ENCODE results near the gene PLA2G2E.
"Not testable (repeated sequence)": the region's sequence is repeated elsewhere in the genome, so short reads cannot be mapped to it uniquely, and the experiment has no call there.

PLA2G2E gene, protein sequence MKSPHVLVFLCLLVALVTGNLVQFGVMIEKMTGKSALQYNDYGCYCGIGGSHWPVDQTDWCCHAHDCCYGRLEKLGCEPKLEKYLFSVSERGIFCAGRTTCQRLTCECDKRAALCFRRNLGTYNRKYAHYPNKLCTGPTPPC

GRCh38 chr1:19923137-19923952, at the start of gene PLA2G2E:
PLA2G2E (minus strand) TSS chr1:19923617; CDS start chr1:19923559, 58 bp downstream.
- no peak for DNase-seq

- DNase-seq = no peak
Measured at GRCh38 chr1:19971664-19972063, 48.2 kb upstream of the PLA2G2E start.

- DNase-seq = no peak
Measured at GRCh38 chr1:19969898-19970660, 46.7 kb upstream of the PLA2G2E start.

DNA sequence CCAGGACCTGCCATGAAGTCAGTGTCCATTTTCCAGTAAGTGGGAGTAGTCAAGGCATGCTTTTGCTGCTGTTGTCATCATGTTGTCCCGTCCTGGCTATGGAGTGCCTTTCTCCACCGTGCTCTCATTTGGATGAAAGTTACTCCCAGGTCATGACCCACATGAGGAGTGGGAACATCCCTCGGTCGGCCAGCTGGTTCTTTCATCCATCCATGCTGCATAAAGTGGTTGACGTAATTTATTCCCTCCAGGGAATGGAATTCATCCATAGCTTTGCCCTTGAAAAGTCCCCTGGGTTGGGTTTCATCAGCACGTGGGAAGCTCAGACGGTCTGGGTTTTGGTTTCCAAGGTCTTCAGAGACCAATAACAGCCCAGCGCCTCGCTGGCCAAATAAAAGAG, 44.4 kb upstream of the PLA2G2E start:
- no peak for DNase-seq

GRCh38 chr1:19964542-19964941, 41.1 kb upstream of the PLA2G2E start:
- DNase-seq = no peak

- DNase-seq = no peak
Measured at GRCh38 chr1:19963636-19964035, 40.2 kb upstream of the PLA2G2E start.

DNA sequence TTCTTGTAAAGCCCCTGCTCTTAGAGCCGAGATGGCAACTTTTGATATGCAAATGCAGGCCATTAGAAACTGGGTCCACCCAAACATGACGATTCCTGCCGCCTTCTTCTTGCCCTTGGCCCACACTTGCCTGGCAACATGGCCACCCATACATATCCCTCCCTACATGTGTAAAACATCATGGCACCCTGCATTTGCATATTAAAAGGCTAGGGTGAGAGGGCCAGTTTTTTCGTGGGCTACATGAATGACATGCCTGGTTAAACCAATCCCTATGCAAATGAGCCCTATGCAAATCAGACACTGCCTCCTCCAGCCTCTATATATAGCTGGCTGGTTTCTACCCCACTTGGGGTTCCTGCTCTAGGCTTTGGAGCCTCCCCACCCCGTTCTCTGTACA, 37.2 kb upstream of the PLA2G2E start:
- no peak for DNase-seq

- no peak for DNase-seq
Measured at GRCh38 chr1:19957779-19958178, 34.4 kb upstream of the PLA2G2E start.

DNA sequence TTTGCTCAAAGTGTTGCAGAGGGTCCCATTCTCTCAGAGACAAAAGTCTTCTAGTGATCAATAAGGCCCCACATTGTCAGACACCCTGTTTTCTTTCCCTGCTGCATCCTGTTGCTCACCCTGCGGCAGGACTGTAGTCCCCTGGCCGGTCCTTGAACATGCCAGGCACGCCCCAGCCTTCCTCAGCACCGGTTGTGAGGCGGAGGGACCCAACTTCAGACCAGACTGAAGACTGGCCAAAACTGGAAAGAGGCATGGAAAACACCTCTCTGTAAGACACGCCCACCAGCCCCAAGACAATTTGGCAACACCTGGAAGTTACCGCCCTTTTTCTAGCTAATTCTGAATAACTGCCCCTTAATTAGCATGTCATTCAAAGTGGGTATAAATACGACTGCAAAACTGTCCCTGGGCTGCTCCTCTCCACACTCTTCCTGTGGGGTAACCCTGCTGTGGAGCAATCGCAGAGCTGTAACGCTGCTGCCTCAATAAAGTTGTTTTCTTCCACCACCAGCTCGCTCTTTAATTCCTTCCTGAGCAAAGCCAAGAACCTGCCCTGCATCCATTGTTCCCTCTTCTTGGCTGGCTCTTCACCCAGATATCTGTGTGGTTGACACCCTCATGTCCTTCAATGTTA, 32.2 kb upstream of the PLA2G2E start:
- no peak for DNase-seq

DNA sequence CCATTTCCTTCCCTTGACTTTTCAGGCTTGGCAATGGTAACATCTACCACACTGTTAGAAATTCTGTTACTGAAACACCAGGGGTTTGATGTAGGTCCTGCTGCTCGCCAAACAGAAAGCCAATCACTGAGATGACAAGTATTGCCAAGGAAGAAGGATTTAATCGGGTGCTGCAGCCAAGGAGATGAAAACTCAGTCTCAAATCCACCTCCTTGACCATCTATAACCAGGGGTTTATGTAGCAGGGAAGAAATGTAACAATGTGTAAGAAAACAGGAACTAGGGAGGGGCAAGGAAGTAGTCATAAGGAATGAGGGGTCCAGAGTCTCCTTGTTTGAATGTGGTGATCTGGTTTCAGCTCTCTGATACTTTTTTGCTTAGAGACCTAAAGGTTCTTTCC, 30.6 kb upstream of the PLA2G2E start:
- no peak for DNase-seq

- no peak for DNase-seq
Measured at GRCh38 chr1:19949016-19949415, 25.6 kb upstream of the PLA2G2E start.

GRCh38 chr1:19946971-19947370, 23.6 kb upstream of the PLA2G2E start:
- DNase-seq = no peak

- no peak for DNase-seq
Measured at GRCh38 chr1:19946331-19946751, 22.9 kb upstream of the PLA2G2E start.

GRCh38 chr1:19945914-19946313, 22.5 kb upstream of the PLA2G2E start:
- no peak for DNase-seq

DNA sequence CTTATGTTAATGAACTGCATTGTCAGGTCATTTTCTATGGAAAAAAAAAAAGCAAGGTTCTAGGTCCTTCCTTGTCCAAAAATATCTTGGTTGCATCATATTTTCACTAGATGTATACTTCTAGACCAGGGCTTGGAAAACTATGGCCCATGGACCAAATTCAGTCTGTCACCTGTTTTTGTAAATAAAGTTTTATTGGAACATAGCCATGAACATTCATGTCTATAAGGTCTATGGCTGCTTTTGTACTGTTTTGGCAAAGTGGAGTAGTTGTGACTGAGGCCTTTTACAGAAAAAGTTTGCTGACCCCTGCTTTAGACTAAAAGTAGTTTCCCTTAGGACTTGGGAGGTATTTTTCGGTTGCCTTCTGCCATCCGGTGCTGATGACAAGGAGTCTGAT, 19.2 kb upstream of the PLA2G2E start:
- no peak for DNase-seq

DNA sequence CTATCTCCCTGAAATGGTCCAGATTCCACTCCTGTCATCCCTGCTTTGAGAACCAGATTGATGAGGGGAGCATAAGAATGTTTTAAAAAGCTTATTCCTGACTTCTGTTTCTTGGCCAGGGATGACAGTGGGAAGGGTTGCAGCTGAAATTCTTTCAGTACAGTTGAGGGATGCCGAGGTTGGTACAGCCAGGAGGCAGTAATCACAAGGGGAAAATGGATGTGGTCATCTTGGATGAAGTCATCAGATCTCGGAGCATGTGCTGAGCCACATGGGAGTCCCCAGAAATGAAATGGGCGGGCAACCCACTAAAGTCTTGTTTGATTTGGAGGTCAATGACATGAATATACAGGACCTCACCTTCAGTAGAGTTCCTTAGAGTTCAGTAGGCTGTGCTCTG, 18.7 kb upstream of the PLA2G2E start:
- no peak for DNase-seq

GRCh38 chr1:19941206-19941568, 17.8 kb upstream of the PLA2G2E start:
- no peak for DNase-seq

GRCh38 chr1:19940486-19941205, 17.2 kb upstream of the PLA2G2E start:
- no peak for DNase-seq

DNA sequence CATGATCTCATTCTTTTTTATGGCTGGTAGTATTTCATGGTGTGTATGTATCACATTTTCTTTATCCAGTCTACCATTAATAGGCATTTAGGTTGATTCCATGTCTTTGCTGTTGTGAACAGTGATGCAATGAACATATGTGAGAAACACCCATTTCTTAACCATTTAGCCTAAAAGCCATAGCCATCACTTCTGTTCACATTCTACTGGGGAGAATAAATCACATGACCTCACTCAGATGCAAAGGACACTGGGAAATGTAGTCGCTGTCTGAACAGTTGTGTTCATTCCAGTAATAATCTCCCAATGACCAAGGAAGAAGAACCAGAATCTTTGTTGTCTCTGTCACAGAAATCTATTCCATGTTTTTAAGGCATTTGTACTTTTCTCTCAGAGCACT, 15.1 kb upstream of the PLA2G2E start:
- DNase-seq = no peak

DNA sequence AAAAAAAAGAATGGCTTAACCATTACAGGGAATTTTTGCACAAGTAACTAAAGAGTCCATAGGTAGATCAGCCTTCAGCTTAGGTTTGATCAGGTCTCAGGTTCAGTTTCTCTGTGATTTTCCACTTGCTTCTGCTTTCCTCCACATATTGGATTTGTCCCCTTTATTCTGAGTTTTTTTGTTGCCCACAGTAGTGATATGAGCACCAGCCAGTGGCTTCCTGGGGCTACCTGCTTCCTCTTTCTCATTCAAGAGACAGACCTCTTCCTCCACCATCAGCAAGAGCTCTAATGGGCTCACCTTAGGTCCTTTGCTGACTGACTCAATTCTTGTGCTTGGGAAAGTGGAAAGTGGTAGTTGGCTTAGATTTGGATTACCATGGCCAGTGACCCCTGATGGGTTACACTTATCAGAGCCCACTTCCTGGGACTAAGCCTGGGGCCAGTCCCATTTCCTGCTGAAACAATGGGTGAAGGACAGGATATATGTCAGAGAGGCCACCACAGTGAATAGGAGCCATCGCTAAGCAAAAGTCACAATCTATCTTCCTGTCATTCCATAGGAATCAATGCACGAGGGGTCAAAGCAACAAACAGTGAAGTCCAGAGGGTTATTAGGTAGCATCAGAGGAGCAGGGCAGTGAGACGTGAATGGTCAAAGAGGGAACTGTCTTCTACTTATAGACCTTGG, 12.8 kb upstream of the PLA2G2E start:
- DNase-seq = no peak

- DNase-seq = no peak
Measured at GRCh38 chr1:19934336-19934735, 10.9 kb upstream of the PLA2G2E start.

- no peak for DNase-seq
Measured at GRCh38 chr1:19932866-19933265, 9.4 kb upstream of the PLA2G2E start.

DNA sequence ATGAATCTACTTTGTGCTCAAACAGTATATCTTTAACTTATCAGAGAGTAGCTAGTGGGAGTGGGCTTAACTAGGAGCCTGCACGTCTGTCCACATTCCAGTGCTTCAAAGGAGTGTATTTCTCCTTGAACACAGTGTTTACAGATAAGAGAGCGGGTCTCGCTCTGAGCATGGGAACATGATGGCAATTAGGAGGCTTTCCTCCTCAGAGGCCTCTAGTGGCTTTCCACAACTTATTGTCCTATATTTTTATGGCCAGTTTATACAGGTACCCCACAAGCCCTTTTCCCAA, 3.7 kb upstream of the PLA2G2E start:
- DNase-seq = not testable (repeated sequence)
